ENCODE results near the gene DNTTIP2. TPM values are rescaled to one million over a fixed set of nuclear protein-coding genes. Genes with fewer than 3 reads are reported as not detected.

Gene DNTTIP2
- total RNA-seq, 4 donors from 2014 or later = 31.0 to 50.1 (median 44.7) TPM

- H3K36me3 ChIP-seq = no peaks in the 10 kb centered on the region
- H3K27me3 ChIP-seq = no peaks in the 10 kb centered on the region
- H3K4me1 ChIP-seq = peaks cover 30% of the 10 kb centered on the region
- H3K9me3 ChIP-seq = no peaks in the 10 kb centered on the region
- under 1% methylated on average over 24 of the region's 36 CpGs for WGBS
- H3K27ac ChIP-seq = peak overlapping the region; percentile 92
- TF ChIP-seq POLR2AphosphoS5 (IDR thresholded peaks at IDR 0.05) (no peak), POLR2A (IDR thresholded peaks at IDR 0.05) (no peak), EP300 (IDR thresholded peaks at IDR 0.05) (no peak)
- TF ChIP-seq, protein P1, sequence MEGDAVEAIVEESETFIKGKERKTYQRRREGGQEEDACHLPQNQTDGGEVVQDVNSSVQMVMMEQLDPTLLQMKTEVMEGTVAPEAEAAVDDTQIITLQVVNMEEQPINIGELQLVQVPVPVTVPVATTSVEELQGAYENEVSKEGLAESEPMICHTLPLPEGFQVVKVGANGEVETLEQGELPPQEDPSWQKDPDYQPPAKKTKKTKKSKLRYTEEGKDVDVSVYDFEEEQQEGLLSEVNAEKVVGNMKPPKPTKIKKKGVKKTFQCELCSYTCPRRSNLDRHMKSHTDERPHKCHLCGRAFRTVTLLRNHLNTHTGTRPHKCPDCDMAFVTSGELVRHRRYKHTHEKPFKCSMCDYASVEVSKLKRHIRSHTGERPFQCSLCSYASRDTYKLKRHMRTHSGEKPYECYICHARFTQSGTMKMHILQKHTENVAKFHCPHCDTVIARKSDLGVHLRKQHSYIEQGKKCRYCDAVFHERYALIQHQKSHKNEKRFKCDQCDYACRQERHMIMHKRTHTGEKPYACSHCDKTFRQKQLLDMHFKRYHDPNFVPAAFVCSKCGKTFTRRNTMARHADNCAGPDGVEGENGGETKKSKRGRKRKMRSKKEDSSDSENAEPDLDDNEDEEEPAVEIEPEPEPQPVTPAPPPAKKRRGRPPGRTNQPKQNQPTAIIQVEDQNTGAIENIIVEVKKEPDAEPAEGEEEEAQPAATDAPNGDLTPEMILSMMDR (IDR thresholded peaks at IDR 0.05) = no peak
- peak; percentile 85 to 86 for DNase-seq (ENCODE audit: low spot score in 2 of 2)
- peak overlapping the region; percentile 67 for H3K4me3 ChIP-seq
Observed at GRCh38 chr1:93847811-93848288, 31.2 kb downstream of the DNTTIP2 start.

- peak; percentile 91 to 94 for DNase-seq (ENCODE audit: low spot score in 2 of 2)
- peak overlapping the region; percentile 92 for H3K27ac ChIP-seq
- peak overlapping the region; percentile 67 for H3K4me3 ChIP-seq
- no peaks in the 10 kb centered on the region for H3K36me3 ChIP-seq
- no peaks in the 10 kb centered on the region for H3K27me3 ChIP-seq
- H3K9me3 ChIP-seq = no peaks in the 10 kb centered on the region
- H3K4me1 ChIP-seq = peaks cover 30% of the 10 kb centered on the region
- TF ChIP-seq, protein P1 (IDR thresholded peaks at IDR 0.05) = no peak
- no peak for TF ChIP-seq EP300 (IDR thresholded peaks at IDR 0.05)
- peak; percentile 86 to 92 (median 90) for TF ChIP-seq POLR2AphosphoS5 (IDR thresholded peaks at IDR 0.05)
- TF ChIP-seq POLR2A (IDR thresholded peaks at IDR 0.05) = no peak
- under 1% methylated on average over 61 of the region's 86 CpGs for WGBS
Observed at GRCh38 chr1:93846992-93847810, 31.8 kb downstream of the DNTTIP2 start.

DNA sequence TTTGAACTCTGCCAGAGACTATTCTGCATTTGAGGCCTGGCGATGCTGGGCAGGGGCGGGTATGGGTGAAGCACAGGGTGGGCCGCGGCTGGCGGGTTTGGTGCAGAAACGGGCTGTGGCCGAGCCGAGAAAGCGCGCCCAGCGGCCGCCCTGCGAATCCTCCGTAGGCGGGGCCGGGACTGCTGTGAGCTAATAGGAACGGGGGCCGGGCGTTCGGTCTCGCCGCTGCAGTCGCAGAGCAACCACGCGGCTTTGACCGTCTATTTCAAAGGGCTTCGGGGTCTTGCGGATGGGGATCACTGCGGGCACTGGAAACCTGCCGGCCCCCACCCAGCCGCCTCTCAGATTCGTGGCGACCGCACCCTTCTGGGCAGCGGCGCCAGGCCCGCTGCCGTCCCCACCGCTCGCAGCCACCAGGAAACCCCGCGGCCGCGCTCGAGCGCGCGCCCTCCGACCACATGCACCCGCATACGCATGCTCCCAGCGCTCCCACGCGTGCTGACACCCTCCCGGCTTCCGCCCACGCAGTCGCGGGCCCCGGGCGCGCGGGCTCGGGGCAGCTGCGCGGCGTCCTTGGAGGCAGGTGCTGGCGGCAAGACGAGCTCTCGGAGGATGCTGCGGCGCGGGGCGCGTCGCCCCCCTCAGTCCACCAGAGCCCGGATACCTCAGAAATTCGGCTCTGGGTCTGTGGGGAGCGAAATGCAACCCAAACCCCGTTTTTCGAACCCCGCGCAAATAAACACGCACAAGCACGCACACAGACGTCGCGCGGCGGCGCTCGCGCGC is 32.6 kb downstream of the DNTTIP2 start:
- WGBS = under 1% methylated on average over 40 of the region's 94 CpGs
- H3K27ac ChIP-seq = peak overlapping the region; percentile 92
- peak; percentile 93 to 97 for DNase-seq (ENCODE audit: low spot score in 2 of 2)
- peak overlapping the region; percentile 67 for H3K4me3 ChIP-seq
- no peaks in the 10 kb centered on the region for H3K27me3 ChIP-seq
- H3K4me1 ChIP-seq = peaks cover 30% of the 10 kb centered on the region
- H3K9me3 ChIP-seq = no peaks in the 10 kb centered on the region
- TF ChIP-seq POLR2AphosphoS5 (IDR thresholded peaks at IDR 0.05) (peak in 2 of 3 donors; percentile 22 to 27), POLR2A (IDR thresholded peaks at IDR 0.05) (peak in 1 of 2 donors; percentile 58), EP300 (IDR thresholded peaks at IDR 0.05) (no peak)
- TF ChIP-seq, protein P1 (IDR thresholded peaks at IDR 0.05) = peak in 1 of 2 donors; percentile 33
- H3K36me3 ChIP-seq = no peaks in the 10 kb centered on the region

DNA sequence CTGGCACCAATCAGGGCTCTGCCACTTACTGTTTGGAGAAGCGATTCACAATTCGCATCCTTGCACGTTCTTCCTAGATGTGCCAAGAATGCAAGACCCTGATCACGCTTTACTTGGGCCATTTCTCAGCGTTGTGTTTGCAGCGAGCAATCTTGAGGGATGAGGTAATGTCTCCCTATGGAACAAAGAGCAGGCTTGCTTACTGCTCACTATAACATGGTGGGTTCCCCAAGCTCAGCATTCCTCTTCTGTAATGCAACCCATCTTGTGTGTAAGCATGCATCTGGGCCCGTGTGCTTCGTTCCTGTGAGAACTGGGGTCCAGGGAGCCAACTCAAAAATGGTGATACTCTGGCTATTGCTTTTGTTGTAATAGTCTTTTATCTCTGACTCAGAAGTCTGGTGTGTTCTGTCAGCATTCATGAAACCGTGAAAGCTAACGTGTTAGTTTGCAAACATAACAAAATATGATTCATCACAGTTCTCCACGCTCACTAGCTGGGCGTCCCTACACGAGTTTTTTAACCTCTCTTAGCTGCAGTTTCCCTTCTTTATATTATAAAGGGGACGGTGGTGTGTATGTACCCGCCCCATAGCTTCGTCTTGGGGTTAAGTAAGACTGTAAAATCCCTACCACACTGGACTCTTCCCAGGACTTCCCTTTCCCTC is 33.3 kb downstream of the DNTTIP2 start:
- Histone ChIP-seq H3K36me3 (peaks cover under 1% of the 10 kb centered on the region), H3K27ac (peak overlapping the region; percentile 92), H3K9me3 (no peaks in the 10 kb centered on the region), H3K4me3 (peak overlapping the region; percentile 67), H3K27me3 (no peaks in the 10 kb centered on the region), H3K4me1 (peaks cover 30% of the 10 kb centered on the region)
- 7% methylated on average over 16 of the region's 16 CpGs for whole genome bisulfite sequencing
- no peak for DNase-seq (ENCODE audit: low spot score in 2 of 2)
- TF ChIP-seq, protein P1 (IDR thresholded peaks at IDR 0.05) = no peak
- TF ChIP-seq EP300 (IDR thresholded peaks at IDR 0.05) = no peak
- no peak for TF ChIP-seq POLR2AphosphoS5 (IDR thresholded peaks at IDR 0.05)
- TF ChIP-seq POLR2A (IDR thresholded peaks at IDR 0.05) = no peak

All from suprapubic skin (tissue), 4 donors.